KOPT-K1 (cell line): ENCODE data around the gene GEMIN4.
"Not testable (repeated sequence)": the region's sequence is repeated elsewhere in the genome, so short reads cannot be mapped to it uniquely, and the experiment has no call there.

Experiments used
- H3K27ac ChIP-seq: fragments of 200-600 bp; sonication (generic); 2 replicates; pipeline ENCODE4 v1.5.1; 2016; ENCODE audit warnings: antibody characterized with exemption, mild to moderate bottlenecking, low read depth, low read length; ENCODE audit not compliant: poor library complexity, severe bottlenecking
- H3K36me3 ChIP-seq: fragments of 200-600 bp; sonication (generic); 2 replicates; pipeline ENCODE4 v1.5.1; 2017; ENCODE audit warnings: antibody characterized with exemption, mild to moderate bottlenecking, low read length, moderate library complexity; ENCODE audit not compliant: insufficient read depth
- H3K9me3 ChIP-seq: fragments of 200-600 bp; sonication (generic); 2 replicates; pipeline ENCODE4 v1.5.1; 2017; ENCODE audit warnings: antibody characterized with exemption, low read length, mild to moderate bottlenecking; ENCODE audit not compliant: insufficient read depth, poor library complexity, severe bottlenecking

Gene GEMIN4

GRCh38 chr17:755319-755961 lies 3.4 kb upstream of the GEMIN4 start:
- not testable (repeated sequence) for H3K9me3 ChIP-seq, H3K27ac ChIP-seq
- H3K36me3 ChIP-seq = peaks cover 44% of the 10 kb centered on the region

- H3K36me3 ChIP-seq = peaks cover 25% of the 10 kb centered on the region
- no peak overlapping the region for H3K27ac ChIP-seq
- no peaks in the 10 kb centered on the region for H3K9me3 ChIP-seq
These were observed 1.4 kb upstream of the GEMIN4 start for GRCh38 chr17:753418-753817.

DNA sequence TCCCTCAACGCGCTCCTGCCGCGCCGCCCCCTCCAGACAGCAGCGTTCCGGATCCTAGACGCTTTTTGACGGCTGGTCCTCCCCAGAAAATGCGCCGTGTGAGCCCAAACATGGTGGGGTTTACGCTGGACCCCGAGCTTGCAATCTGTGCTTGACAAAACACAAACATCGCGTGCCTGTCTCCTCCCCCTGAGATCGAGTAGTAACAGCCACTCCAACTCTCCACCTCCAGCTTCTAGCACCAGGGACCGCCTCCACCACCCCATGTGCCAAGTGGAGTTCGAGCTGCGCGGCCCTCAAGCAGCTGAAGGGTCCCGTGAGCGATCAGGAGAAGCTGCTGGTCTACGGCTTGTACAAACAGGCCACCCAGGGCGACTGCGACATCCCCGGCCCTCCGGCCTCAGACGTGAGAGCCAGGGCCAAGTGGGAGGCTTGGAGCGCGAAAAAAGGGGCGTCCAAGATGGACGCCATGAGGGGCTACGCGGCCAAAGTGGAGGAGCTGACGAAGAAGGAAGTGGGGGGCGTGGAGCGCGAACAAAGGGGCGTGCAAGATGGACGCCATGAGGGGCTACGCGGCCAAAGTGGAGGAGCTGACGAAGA lies 656 bp upstream of the GEMIN4 start:
- peaks cover 25% of the 10 kb centered on the region for H3K36me3 ChIP-seq
- peak overlapping the region; percentile 90 for H3K27ac ChIP-seq
- no peaks in the 10 kb centered on the region for H3K9me3 ChIP-seq

GRCh38 chr17:751269-752001 lies 629 bp downstream of the GEMIN4 start:
- H3K36me3 ChIP-seq = peaks cover 26% of the 10 kb centered on the region
- peak overlapping the region; percentile 90 for H3K27ac ChIP-seq
- H3K9me3 ChIP-seq = no peaks in the 10 kb centered on the region

- H3K9me3 ChIP-seq = no peaks in the 10 kb centered on the region
- H3K27ac ChIP-seq = peak overlapping the region; percentile 90
- H3K36me3 ChIP-seq = peaks cover 31% of the 10 kb centered on the region
These were observed 1.5 kb downstream of the GEMIN4 start for GRCh38 chr17:750431-751037.

DNA sequence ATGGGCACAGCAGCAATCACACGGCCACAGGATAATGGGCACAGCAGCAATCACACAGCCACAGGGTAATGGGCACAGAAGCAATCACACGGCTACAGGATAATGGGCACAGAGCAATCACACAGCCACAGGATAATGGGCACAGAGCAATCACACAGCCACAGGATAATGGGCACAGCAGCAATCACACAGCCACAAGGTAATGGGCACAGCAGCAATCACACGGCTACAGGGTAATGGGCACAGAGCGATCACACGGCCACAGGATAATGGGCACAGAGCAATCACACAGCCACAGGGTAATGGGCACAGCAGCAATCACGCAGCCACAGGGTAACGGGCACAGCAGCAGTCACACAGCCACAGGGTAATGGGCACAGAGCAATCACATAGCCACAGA lies 2.7 kb downstream of the GEMIN4 start:
- H3K36me3 ChIP-seq = peaks cover 42% of the 10 kb centered on the region
- H3K9me3 ChIP-seq, H3K27ac ChIP-seq: not testable (repeated sequence)

- H3K36me3 ChIP-seq = peaks cover 50% of the 10 kb centered on the region
- not testable (repeated sequence) for H3K9me3 ChIP-seq, H3K27ac ChIP-seq
These were observed 3.5 kb downstream of the GEMIN4 start for GRCh38 chr17:748604-749003.

DNA sequence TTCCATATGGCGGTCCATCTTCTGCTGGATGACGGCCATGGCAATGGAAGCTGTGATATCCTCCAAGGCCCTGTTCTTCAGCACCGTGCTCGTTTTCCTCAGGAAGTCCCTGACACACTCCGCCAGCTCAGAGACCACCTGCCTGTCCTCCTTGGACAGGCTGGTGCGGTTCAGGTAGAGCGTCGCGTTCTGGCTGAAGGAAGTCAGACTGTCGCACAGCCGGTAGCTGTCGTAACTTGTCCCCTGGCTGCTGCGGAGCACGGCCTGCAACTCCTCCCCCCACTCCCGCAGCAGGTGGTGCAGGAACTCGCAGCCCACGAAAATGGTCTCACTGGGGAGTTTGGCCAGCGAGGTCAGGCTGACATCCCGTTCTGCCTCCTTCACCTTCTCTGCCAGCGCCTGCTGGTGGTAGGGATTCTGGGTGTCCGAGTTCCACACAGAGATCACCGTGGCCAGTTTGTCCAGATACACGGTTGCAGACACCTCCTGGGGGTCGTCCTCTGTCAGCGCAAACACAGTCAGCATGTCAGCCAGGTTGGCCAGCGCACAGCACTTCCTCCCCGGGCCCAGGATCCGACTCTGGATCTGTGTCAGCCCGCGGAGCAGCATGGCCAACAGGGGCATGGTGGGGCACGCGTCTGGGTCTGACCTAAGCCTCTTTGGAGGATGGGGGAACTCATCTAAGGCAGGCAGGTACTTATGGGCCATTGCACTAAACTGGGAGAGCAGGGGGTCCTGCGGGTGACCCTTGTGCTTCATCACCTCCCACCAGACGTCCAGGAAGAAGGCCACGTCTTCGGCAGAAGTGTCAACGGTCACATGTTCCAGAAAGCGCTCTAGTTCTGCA lies 5.1 kb downstream of the GEMIN4 start:
- Histone ChIP-seq H3K36me3 (peaks cover 66% of the 10 kb centered on the region), H3K27ac (no peak overlapping the region), H3K9me3 (no peaks in the 10 kb centered on the region)

DNA sequence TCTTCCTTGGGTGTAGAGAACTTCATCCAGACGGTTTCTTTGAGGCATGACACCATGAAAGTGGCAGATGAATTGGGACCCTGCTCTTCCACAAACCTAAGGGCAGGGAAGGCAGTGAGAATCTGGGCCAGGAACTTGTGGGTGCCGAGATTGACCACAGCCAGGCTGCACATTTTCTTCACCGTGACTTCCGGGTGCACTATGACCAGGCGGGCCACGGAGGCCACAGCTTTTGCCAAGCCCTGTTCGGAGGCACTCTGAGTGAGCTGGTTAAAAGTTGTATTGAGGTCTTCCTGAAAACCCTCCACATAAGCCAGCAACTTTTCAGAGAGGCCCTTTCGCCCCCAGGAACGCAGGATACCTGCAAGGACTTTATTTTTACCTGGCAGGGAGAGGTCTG lies 5.9 kb downstream of the GEMIN4 start:
- Histone ChIP-seq H3K9me3 (no peaks in the 10 kb centered on the region), H3K27ac (no peak overlapping the region), H3K36me3 (peaks cover 74% of the 10 kb centered on the region)

GRCh38 chr17:745406-745805 lies 6.7 kb downstream of the GEMIN4 start:
- Histone ChIP-seq H3K9me3 (no peaks in the 10 kb centered on the region), H3K36me3 (peaks cover 82% of the 10 kb centered on the region), H3K27ac (no peak overlapping the region)

DNA sequence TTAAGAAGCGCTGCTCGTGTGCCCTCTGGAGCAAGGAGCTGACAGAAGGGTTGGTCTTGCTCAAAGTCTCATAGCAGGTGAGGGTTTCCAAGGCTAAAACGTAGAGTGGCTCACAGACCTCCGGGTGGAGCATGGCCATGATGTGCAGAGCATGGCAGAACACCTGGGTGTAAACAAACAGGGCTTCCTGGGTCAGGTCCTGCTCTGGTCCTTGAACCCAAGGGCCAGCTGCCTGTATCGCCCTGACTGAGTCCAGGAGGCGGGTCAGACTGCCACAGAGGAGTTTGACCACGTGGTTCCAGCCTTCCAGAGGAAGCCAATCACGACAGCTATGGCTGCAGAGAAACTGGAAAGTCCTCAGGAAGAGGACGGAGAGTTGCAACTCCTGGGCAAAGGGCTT lies 7.1 kb downstream of the GEMIN4 start:
- H3K36me3 ChIP-seq = peaks cover 87% of the 10 kb centered on the region
- H3K9me3 ChIP-seq = no peaks in the 10 kb centered on the region
- H3K27ac ChIP-seq = no peak overlapping the region

- H3K27ac ChIP-seq = no peak overlapping the region
- peaks cover 98% of the 10 kb centered on the region for H3K36me3 ChIP-seq
- no peaks in the 10 kb centered on the region for H3K9me3 ChIP-seq
These were observed 8.9 kb downstream of the GEMIN4 start for GRCh38 chr17:743139-743538.

GRCh38 chr17:742147-742793 lies 9.8 kb downstream of the GEMIN4 start:
- Histone ChIP-seq H3K36me3 (peaks cover 96% of the 10 kb centered on the region), H3K9me3 (no peaks in the 10 kb centered on the region), H3K27ac (no peak overlapping the region)

DNA sequence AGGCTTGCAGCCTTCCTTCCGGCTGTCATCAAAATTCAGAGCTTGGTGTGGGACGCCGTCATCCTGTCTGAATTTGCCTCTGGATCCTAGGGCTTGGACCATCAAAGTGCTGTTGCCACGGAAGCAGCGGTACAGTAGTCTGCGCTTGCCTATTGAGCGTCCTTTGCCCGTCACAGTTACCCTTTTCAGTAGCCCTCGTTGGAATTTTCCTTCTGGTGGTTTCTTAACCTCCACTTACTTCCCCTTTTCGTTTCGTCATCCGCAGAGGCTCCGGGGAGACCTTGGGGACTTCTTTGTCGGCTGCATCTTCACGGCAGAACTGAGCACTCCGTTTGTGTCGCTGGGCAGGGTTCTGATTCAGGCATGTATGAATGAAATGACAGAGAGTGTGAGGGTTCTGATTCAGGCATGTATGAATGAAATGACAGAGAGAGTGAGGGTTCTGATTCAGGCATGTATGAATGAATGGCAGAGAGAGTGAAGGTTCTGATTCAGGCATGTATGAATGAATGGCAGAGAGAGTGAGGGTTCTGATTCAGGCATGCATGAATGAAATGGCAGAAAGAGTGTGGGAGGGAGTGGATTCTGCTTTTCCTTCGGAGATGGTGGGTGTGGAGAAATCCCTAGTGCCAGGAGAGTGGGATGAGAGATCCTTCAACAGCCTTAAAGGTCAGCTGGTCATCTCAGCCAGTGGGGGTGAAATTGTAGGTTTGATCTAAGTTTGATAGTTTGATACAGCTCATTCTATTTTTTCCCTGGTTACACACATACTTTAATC lies 11.6 kb downstream of the GEMIN4 start:
- Histone ChIP-seq H3K9me3 (no peaks in the 10 kb centered on the region), H3K27ac (no peak overlapping the region), H3K36me3 (peaks cover 88% of the 10 kb centered on the region)
